GM12872 (cell line): ENCODE measurements around the gene DDX51.

ENCODE experiments used
- TF ChIP-seq, protein P1 (sequence below): IDR thresholded peaks from 3 replicates; pipeline ENCODE4 v1.5.1; 2011; ENCODE audit warnings: low read depth, mild to moderate bottlenecking, low read length, moderate library complexity; ENCODE audit not compliant: insufficient read depth

DDX51 gene

DNA sequence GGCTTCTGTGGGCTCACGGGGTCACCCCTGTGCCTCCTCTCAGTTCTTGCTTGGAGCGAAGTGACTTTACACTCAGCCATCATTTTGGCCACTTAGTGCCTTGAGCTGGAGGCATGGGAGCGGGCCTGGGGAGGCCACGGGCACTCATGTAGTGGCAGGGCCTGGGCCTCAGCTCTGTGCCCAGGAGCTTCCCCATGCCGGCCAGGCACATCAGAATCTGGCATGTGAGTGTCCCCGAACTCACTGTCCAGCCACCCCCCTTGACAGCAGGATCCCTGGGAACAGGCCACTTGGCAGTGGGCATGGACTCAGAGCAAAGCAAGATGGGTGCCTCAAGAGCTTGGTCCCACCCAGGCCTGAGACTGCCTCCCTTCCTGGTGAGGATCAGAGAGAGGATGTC, 29.5 kb downstream of the DDX51 start:
- TF ChIP-seq, protein P1, sequence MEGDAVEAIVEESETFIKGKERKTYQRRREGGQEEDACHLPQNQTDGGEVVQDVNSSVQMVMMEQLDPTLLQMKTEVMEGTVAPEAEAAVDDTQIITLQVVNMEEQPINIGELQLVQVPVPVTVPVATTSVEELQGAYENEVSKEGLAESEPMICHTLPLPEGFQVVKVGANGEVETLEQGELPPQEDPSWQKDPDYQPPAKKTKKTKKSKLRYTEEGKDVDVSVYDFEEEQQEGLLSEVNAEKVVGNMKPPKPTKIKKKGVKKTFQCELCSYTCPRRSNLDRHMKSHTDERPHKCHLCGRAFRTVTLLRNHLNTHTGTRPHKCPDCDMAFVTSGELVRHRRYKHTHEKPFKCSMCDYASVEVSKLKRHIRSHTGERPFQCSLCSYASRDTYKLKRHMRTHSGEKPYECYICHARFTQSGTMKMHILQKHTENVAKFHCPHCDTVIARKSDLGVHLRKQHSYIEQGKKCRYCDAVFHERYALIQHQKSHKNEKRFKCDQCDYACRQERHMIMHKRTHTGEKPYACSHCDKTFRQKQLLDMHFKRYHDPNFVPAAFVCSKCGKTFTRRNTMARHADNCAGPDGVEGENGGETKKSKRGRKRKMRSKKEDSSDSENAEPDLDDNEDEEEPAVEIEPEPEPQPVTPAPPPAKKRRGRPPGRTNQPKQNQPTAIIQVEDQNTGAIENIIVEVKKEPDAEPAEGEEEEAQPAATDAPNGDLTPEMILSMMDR = no peak

DNA sequence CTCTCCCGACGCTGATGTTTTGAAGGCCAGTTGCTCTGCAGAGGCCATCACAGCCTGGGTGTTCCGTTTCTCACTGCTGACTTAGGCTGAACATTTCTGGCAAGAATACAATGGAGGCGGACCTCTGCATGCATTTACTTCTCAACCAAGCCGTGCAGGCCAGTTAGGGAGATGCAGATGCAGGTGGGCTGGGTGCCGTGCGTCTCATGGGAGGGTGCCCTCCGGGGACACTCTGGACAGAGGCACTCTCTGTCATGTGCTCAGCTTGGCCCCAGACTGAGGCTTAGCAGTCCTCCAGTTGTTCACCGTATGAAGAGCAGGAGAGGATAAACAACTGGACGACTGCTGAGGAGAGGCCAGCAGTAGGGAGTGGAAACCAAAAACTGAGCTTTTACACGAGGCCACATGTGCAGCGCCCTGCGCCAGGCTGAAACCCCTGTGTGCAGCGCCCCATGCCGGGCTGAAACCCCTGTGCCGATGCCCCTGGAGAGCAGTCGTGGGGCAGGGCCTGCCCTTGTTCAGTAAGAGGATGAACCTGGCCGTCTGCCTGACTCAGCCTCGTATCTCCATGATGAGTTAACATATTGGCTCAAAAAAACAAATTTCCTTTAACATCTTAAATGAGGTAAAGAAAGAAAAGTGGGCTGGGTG, 32.3 kb downstream of the DDX51 start:
- TF ChIP-seq, protein P1 = no peak

DNA sequence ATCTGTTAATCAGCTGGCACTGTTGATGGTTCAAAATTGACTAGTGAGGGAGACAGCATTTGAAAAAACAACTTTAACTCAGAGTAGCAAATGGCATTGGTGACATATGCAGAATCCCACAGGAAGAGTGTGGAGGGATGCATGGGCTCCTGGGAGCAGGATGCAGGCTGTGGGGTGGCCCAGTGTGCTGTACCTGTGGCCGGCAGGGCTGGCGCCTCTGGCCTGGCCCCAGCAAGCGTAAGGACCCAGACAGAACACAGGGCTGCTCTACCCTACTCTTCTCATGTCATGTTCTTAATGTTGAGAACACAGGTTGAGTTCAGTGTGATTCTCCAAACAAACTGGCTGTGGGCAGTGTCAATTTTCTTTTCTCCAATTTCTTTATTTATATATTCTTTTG, 33.4 kb downstream of the DDX51 start:
- TF ChIP-seq, protein P1 = no peak

DNA sequence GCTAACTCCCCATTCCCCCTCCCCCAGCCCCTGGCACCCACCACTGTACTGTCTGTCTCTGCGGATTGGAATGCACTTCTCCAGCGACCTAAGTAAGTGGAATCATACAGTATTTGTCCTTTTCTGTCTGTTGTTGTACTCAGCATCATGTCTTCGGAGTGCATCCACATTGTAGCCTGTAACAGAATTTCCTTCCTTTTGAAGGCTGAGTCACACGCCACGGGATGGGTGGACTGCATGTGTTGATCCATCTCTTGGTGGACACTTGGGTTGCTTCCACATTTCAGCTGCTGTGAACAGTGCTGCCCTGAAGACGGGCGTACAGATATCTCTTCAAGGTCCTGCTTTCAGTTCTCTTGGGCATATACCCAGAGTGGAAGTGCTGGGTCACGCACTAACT, 34.4 kb downstream of the DDX51 start:
- TF ChIP-seq, protein P1 = no peak

DNA sequence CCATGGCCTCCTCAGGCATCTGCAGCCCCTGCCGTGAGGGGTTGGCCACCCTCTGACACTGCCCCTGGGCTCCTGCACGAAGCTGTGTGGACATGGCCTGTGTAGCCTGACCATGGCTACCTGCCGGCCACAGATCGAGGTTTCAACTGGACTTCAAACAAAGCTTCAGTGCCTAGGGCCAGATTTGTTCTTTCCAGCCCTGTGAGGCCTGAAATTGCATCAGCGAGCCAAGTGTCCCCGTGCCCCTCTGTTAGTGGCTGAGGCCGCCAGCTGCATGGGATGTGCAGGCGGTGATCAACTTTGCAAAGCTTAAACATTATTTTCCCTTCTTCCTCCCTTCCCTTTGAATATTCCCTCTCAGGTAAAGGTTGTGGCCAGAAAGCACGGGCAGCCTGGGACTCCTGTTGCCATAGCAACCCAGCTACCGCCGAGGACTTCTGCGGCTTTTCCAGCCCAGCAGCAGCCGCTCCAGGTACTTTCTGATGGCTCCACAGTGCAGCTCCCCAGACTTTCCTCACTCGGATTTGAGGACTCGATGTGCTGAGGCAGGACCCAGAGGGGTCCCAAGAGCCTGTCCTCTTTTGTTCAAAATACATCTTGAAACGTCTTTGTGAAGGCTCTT, 35.8 kb downstream of the DDX51 start:
- TF ChIP-seq, protein P1 = no peak

DNA sequence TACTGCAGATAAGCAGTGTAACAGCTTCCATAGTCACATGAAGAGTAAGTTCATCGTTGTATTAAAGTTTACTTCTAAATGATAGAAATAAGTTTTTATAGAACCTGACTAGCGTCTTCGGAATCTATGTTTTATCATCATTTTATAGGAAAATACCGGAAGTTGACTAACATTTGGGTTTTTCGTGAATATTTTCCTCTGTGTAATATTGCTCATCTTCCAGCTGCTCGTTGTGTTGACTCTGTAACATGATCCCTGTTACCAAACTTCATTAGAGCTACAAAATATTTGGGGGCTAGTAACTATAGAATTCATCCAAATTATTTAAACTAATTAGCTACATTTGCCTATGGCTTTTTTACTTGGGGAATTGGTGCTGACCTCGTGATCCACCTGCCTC, 37.2 kb downstream of the DDX51 start:
- TF ChIP-seq, protein P1 = no peak

DNA sequence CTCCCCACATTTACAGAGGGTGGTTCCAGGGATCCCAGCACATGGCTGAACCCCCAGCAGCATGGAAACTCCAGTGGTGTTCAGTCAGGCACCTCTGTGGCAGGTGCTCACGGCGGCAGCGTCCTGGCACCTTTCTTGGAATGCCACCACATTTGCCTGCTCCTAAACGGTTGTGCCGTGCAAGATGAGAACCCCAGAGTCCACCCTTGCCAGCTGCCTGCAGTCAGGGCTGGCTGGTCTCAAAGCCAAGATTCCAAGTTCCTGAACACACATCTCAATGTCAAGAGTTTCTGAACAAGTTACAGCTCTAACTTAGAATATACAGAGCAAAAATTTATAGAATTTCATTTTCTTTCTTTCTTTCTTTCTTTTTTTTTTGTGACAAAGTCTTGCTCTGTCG, 38.7 kb downstream of the DDX51 start:
- TF ChIP-seq, protein P1 = no peak
